Endothelial cell of umbilical vein (primary cell): ENCODE data around the gene PRKAR1B. TPM values are rescaled to one million over a fixed set of nuclear protein-coding genes. Genes with fewer than 3 reads are reported as not detected.

Source experiments
- BruUV-seq: library from RNA; stranded (reverse); fragments of 400-500 nt; replicated peaks from 2 replicates; lab custom pipeline; 2021; lab: Mats Ljungman, UMichigan
- CTCF ChIA-PET: fragments of 300-600, 350-600 bp; sonication (Branson Sonifier 250); formaldehyde crosslinking; loops from one replicate; lab custom pipeline; 2021; ENCODE audit warnings: antibody characterized with exemption, inconsistent platforms; lab: Charles Lee
- POLR2A ChIA-PET: fragments of 300-600, 350-600 bp; sonication (Branson Sonifier 250); formaldehyde crosslinking; loops from one replicate; lab custom pipeline; 2021; ENCODE audit warnings: antibody characterized with exemption, inconsistent platforms; lab: Charles Lee
- DNase-seq: peaks from one replicate; pipeline ENCODE4 v3.0.0-alpha.2; 2011; ENCODE audit warnings: low read depth, low spot score
- FAIRE-seq: peaks from 2 replicates; lab custom pipeline; 2011; peaks lifted over from hg19 to GRCh38; lab: Jason Lieb, UNC
- H2AFZ ChIP-seq: 2 replicates; pipeline ENCODE4 v1.6.0; 2012; ENCODE audit warnings: low read depth, low read length, control low read depth, inconsistent platforms
- H3K27ac ChIP-seq: 2 replicates; pipeline ENCODE4 v1.5.1; 2011; ENCODE audit warnings: low read depth, mild to moderate bottlenecking, control low read depth, low read length, moderate library complexity; ENCODE audit not compliant: insufficient read depth
- H3K27me3 ChIP-seq, 2 experiments: 2 replicates each; pipeline versions ENCODE4 v1.6.0 to v1.6.1; 2011; ENCODE audit warnings: low read length in 2 of 2, mixed read lengths in 1 of 2; ENCODE audit not compliant: control insufficient read depth in 2 of 2, insufficient read depth in 2 of 2
- H3K36me3 ChIP-seq, 2 experiments: 2 replicates in 1 of 2; 3 replicates in 1 of 2; pipeline ENCODE4 v1.5.1; 2011; ENCODE audit warnings: low read length in 2 of 2, mild to moderate bottlenecking in 1 of 2, moderate library complexity in 1 of 2; ENCODE audit not compliant: control insufficient read depth in 2 of 2, insufficient read depth in 2 of 2; ENCODE audit errors: extremely low read depth in 1 of 2
- H3K4me1 ChIP-seq: 3 replicates; pipeline ENCODE4 v1.5.1; 2011; ENCODE audit warnings: mild to moderate bottlenecking, low read length; ENCODE audit not compliant: control insufficient read depth, insufficient read depth; ENCODE audit errors: extremely low read depth
- H3K4me2 ChIP-seq: 2 replicates; pipeline ENCODE4 v1.6.1; 2011; ENCODE audit warnings: low read length, control low read depth, mixed read lengths; ENCODE audit not compliant: insufficient read depth
- H3K4me3 ChIP-seq, 3 experiments: fragments of 200-600 bp in 1 of 3; sonication (generic), shearing (Covaris generic) in 1 of 3; replicated peaks in 1 of 3; 2 replicates each; pipeline ENCODE4 v1.5.1; 2011 to 2016; ENCODE audit warnings: control low read depth in 3 of 3, low read length in 3 of 3, mild to moderate bottlenecking in 2 of 3, inconsistent platforms in 1 of 3, low read depth in 1 of 3, moderate library complexity in 1 of 3; ENCODE audit not compliant: insufficient read depth in 1 of 3
- H3K79me2 ChIP-seq: 2 replicates; pipeline ENCODE4 v1.6.0; 2012; ENCODE audit warnings: low read length, inconsistent platforms; ENCODE audit not compliant: control insufficient read depth, insufficient read depth
- H3K9ac ChIP-seq: replicated peaks from 2 replicates; pipeline ENCODE3; 2011; ENCODE audit warnings: low read length, control low read depth; ENCODE audit not compliant: insufficient read depth; ENCODE audit errors: extremely low read depth
- H3K9me1 ChIP-seq: replicated peaks from 3 replicates; pipeline ENCODE4 v1.6.0; 2011; ENCODE audit warnings: mild to moderate bottlenecking, low read length; ENCODE audit not compliant: control insufficient read depth, insufficient read depth; ENCODE audit errors: extremely low read depth
- H3K9me3 ChIP-seq: replicated peaks from 2 replicates; pipeline ENCODE4 v1.5.1; 2012; ENCODE audit warnings: low read length, inconsistent platforms; ENCODE audit not compliant: control insufficient read depth, insufficient read depth
- H4K20me1 ChIP-seq: replicated peaks from 2 replicates; pipeline ENCODE3; 2011; ENCODE audit warnings: mild to moderate bottlenecking, low read length; ENCODE audit not compliant: control insufficient read depth, insufficient read depth; ENCODE audit errors: extremely low read depth
- EZH2 ChIP-seq: IDR thresholded peaks from 2 replicates; pipeline ENCODE4 v1.6.1; 2012; ENCODE audit warnings: borderline replicate concordance, low read depth, mild to moderate bottlenecking, moderate library complexity, low read length, inconsistent platforms; ENCODE audit not compliant: severe bottlenecking
- FOS ChIP-seq: IDR thresholded peaks from 2 replicates; pipeline ENCODE4 v1.6.1; 2011; ENCODE audit warnings: mild to moderate bottlenecking, low read length, moderate library complexity, borderline replicate concordance; ENCODE audit not compliant: insufficient read depth
- JUN ChIP-seq: IDR thresholded peaks from 2 replicates; pipeline ENCODE4 v1.6.1; 2011; ENCODE audit warnings: borderline replicate concordance, low read depth; ENCODE audit not compliant: insufficient read length, insufficient read depth
- MYC ChIP-seq: IDR thresholded peaks from one replicate; pipeline ENCODE4 v1.6.1; 2011; ENCODE audit warnings: mild to moderate bottlenecking, low read depth, low read length
- POLR2A ChIP-seq: IDR thresholded peaks from 2 replicates; pipeline ENCODE4 v1.6.1; 2012; ENCODE audit warnings: low read depth, mild to moderate bottlenecking, control low read depth, low read length
- POLR2AphosphoS5 ChIP-seq: IDR thresholded peaks from 2 replicates; pipeline ENCODE4 v1.6.1; 2012; ENCODE audit warnings: low read depth, mild to moderate bottlenecking, control low read depth, low read length, moderate library complexity; ENCODE audit not compliant: insufficient read depth
- dilution Hi-C: fragments of 300-500 bp; cut with MboI; formaldehyde crosslinking; loops from one replicate; pipeline ENCODE4 v1.15.0; 2019; ENCODE audit warnings: low sequenced_read_pairs; ENCODE audit not compliant: extremely low pct_ligation_motif_present
- intact Hi-C: fragments of 100-400 bp; cut with micrococcal nuclease; formaldehyde crosslinking; loops from one replicate; pipeline ENCODE4 v1.10.0; 2022
- polyA plus RNA-seq, 4 experiments: library from polyadenylated mRNA; depleted of rRNA in 3 of 4; stranded (reverse) in 3 of 4; unstranded in 1 of 4; fragments of >200 nt; gene quantifications; 2 replicates each; pipeline versions ENCODE4 v1.2.1 to v1.2.3, GENCODE V29; 2011 to 2012; ENCODE audit warnings: missing spikeins in 1 of 4
- total RNA-seq: library from RNA; stranded (reverse); gene quantifications from 2 replicates; pipeline ENCODE4 v1.2.3, GENCODE V29; 2021
- TF ChIP-seq, protein P1 (sequence below): IDR thresholded peaks from 2 replicates; pipeline ENCODE4 v1.6.1; 2011; ENCODE audit not compliant: insufficient read depth, insufficient read length
- TF ChIP-seq, protein P2 (sequence below), 2 donors: IDR thresholded peaks; 1 replicate in 1 of 2; 2 replicates in 1 of 2; pipeline ENCODE4 v1.5.1; 2011; ENCODE audit warnings: low read length in 2 of 2, mild to moderate bottlenecking in 2 of 2, moderate library complexity in 2 of 2, control low read depth in 1 of 2, inconsistent platforms in 1 of 2, low read depth in 1 of 2; ENCODE audit not compliant: insufficient read depth in 1 of 2; ENCODE audit errors: extremely low read depth in 1 of 2

PRKAR1B gene
- total and polyA plus RNA-seq, 2 donors (not counting 3 experiments of a cell fraction or from before 2014, with no cell fraction given) = 15.4 to 29.2 TPM

DNA sequence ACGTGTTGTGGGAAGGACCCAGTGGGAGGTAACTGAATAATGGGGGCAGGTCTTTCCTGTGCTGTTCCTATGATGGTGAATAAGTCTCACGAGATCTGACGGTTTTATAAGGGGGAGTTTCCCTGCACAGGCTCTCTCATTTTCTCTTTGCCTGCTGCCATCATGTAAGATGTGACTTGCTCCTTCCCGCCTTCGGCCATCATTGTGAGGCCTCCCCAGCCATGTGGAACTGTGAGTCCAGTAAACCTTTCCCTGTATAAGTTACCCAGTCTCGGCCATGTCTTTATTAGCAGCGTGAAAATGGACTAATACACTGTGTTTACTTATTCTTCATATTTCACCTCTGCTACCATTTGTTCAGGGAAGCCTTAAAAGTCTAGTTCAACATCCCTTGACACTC is 2.8 kb downstream of the PRKAR1B start:
- no peaks in the 10 kb centered on the region for H3K9me3 ChIP-seq
- H4K20me1 ChIP-seq = no peaks in the 10 kb centered on the region
- H3K4me1 ChIP-seq = peaks cover 15% of the 10 kb centered on the region
- H3K36me3 ChIP-seq = peaks cover 0 to 2% of the 10 kb centered on the region in 2 experiments
- H3K9ac ChIP-seq = no peak overlapping the region
- dilution Hi-C loops = no loop called here
- no peak overlapping the region for H2AFZ ChIP-seq
- TF ChIP-seq POLR2AphosphoS5 = no peak
- no peak for TF ChIP-seq POLR2A
- no peak for TF ChIP-seq JUN
- TF ChIP-seq, protein P1, sequence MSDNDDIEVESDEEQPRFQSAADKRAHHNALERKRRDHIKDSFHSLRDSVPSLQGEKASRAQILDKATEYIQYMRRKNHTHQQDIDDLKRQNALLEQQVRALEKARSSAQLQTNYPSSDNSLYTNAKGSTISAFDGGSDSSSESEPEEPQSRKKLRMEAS = no peak
- no peak for TF ChIP-seq EZH2
- no peak for TF ChIP-seq FOS
- no peak for TF ChIP-seq MYC
- TF ChIP-seq, protein P2, sequence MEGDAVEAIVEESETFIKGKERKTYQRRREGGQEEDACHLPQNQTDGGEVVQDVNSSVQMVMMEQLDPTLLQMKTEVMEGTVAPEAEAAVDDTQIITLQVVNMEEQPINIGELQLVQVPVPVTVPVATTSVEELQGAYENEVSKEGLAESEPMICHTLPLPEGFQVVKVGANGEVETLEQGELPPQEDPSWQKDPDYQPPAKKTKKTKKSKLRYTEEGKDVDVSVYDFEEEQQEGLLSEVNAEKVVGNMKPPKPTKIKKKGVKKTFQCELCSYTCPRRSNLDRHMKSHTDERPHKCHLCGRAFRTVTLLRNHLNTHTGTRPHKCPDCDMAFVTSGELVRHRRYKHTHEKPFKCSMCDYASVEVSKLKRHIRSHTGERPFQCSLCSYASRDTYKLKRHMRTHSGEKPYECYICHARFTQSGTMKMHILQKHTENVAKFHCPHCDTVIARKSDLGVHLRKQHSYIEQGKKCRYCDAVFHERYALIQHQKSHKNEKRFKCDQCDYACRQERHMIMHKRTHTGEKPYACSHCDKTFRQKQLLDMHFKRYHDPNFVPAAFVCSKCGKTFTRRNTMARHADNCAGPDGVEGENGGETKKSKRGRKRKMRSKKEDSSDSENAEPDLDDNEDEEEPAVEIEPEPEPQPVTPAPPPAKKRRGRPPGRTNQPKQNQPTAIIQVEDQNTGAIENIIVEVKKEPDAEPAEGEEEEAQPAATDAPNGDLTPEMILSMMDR (IDR thresholded peaks at IDR 0.05; ENCODE audit: extremely low read depth in 1 of 2, insufficient read depth in 1 of 2, low read depth in 1 of 2, low read length in 2 of 2) = no peak
- no peak for FAIRE-seq
- no peak overlapping the region for H3K27ac ChIP-seq
- intact Hi-C loops = no loop called here
- no peak overlapping the region for H3K4me3 ChIP-seq
- no peaks in the 10 kb centered on the region for H3K27me3 ChIP-seq
- CTCF ChIA-PET = no interaction called here
- POLR2A ChIA-PET = no interaction called here
- peaks cover 14% of the 10 kb centered on the region for H3K79me2 ChIP-seq
- no peak for DNase-seq
- no peaks in the 10 kb centered on the region for H3K9me1 ChIP-seq
- no TSS peak for BruUV-seq
- no peak overlapping the region for H3K4me2 ChIP-seq
